Sigmoid colon (tissue), 7 donors: ENCODE data around the gene MCF2L. TPM values are rescaled to one million over a fixed set of nuclear protein-coding genes. Genes with fewer than 3 reads are reported as not detected.

Experiments used
- DNase-seq: peaks from one replicate; pipeline ENCODE4 v3.0.0-alpha.2; 2019
- H3K27ac ChIP-seq, 4 donors: fragments of 200-600 bp; sonication (generic); one replicate each; pipeline ENCODE4 v1.5.1; 2016 to 2019; ENCODE audit warnings: mild to moderate bottlenecking in 1 of 4
- H3K27me3 ChIP-seq, 3 donors: fragments of 200-600 bp; sonication (generic); one replicate each; pipeline ENCODE4 v1.5.1; 2019; ENCODE audit warnings: mild to moderate bottlenecking in 1 of 3
- H3K36me3 ChIP-seq, 4 donors: fragments of 200-600 bp; sonication (generic); one replicate each; pipeline ENCODE4 v1.5.1; 2016 to 2019
- H3K4me1 ChIP-seq, 4 donors: fragments of 200-600 bp; sonication (generic); one replicate each; pipeline ENCODE4 v1.5.1; 2017 to 2019
- H3K4me3 ChIP-seq, 4 donors: fragments of 200-600 bp; sonication (generic); one replicate each; pipeline ENCODE4 v1.5.1; 2017 to 2019; ENCODE audit warnings: mild to moderate bottlenecking in 2 of 4, moderate library complexity in 1 of 4
- H3K9me3 ChIP-seq, 4 donors: fragments of 200-600 bp in 3 of 4; sonication (generic) in 3 of 4; one replicate each; pipeline versions ENCODE4 v1.5.1 to v1.6.1; 2013 to 2019
- CTCF ChIP-seq, 4 experiments: fragments of 450-650 bp in 3 of 4; fragments of 200-600 bp in 1 of 4; IDR thresholded peaks; one replicate each; pipeline ENCODE4 v1.5.1; 2016 to 2019; ENCODE audit warnings: antibody characterized with exemption in 4 of 4, mild to moderate bottlenecking in 3 of 4, moderate library complexity in 2 of 4
- EP300 ChIP-seq, 4 donors: sonication (generic); formaldehyde crosslinking; IDR thresholded peaks; one replicate each; pipeline ENCODE4 v1.6.1; 2017; ENCODE audit warnings: antibody characterized with exemption in 4 of 4
- POLR2A ChIP-seq, 2 donors: fragments of 450-650 bp; IDR thresholded peaks; one replicate each; pipeline ENCODE4 v1.6.1; 2016; ENCODE audit warnings: antibody characterized with exemption in 2 of 2, mild to moderate bottlenecking in 2 of 2, moderate library complexity in 2 of 2
- POLR2AphosphoS5 ChIP-seq, 4 donors: sonication (generic); formaldehyde crosslinking; IDR thresholded peaks; one replicate each; pipeline ENCODE4 v1.6.1; 2017; ENCODE audit warnings: antibody characterized with exemption in 4 of 4
- WGBS, 2 donors: extraction: QIAGEN DNeasy Blood & Tissue Kit; methylation state at CpG; one replicate each; pipeline ENCODE4 v1.1.7; 2013; 5-methylcytosine and 5-hydroxymethylcytosine counted together
- intact Hi-C: fragments of 100-400 bp; cut with DNase I; formaldehyde crosslinking; loops from one replicate; pipeline ENCODE4 v1.15.1; 2023
- polyA plus RNA-seq, 3 donors: library from polyadenylated mRNA; stranded (reverse); fragments of 200-250 nt; gene quantifications; one replicate each; pipeline ENCODE4 v1.2.3, GENCODE V29; 2013
- total RNA-seq, 4 donors: library from RNA; depleted of rRNA; stranded (reverse); fragments of >200 nt; gene quantifications; one replicate each; pipeline ENCODE4 v1.1.0, GENCODE V29; 2016
- donor health status: healthy with polysubstance abuse.
- donor health status: Bipolar disorder and iron deficiency.
- donor health status: healthy.

Gene MCF2L
- total and polyA plus RNA-seq, 7 donors: 7.5 to 59.9 (median 20.2) TPM

- 87 to 89% methylated on average over 5 of the region's 5 CpGs for WGBS, 2 donors
- intact Hi-C loops: no loop called here
- peaks cover 0 to 40% (median 16%) of the 10 kb centered on the region in 3 donors for H3K27me3 ChIP-seq
Observed at GRCh38 chr13:112926993-112927392, 42.0 kb upstream of the MCF2L start.

GRCh38 chr13:112928020-112928971 is 40.7 kb upstream of the MCF2L start:
- H3K27ac ChIP-seq: no peak overlapping the region
- H3K4me1 ChIP-seq: peaks cover 0 to 18% (median 5%) of the 10 kb centered on the region in 4 donors
- H3K4me3 ChIP-seq: no peak overlapping the region
- H3K9me3 ChIP-seq: no peaks in the 10 kb centered on the region
- TF ChIP-seq EP300 (IDR thresholded peaks at IDR 0.05): no peak
- TF ChIP-seq POLR2A (IDR thresholded peaks at IDR 0.05): no peak
- TF ChIP-seq CTCF (IDR thresholded peaks at IDR 0.05): no peak
- no peak for TF ChIP-seq POLR2AphosphoS5 (IDR thresholded peaks at IDR 0.05)
- no peaks in the 10 kb centered on the region for H3K36me3 ChIP-seq
- peaks cover 0 to 40% (median 19%) of the 10 kb centered on the region in 3 donors for H3K27me3 ChIP-seq
- WGBS, 2 donors: 52 to 72% methylated on average over 21 of the region's 21 CpGs
- intact Hi-C loops: no loop called here
- no peak for DNase-seq

More at GRCh38 chr13:112926993-112927392, 42.0 kb upstream of the MCF2L start:
- H3K4me3 ChIP-seq: no peak overlapping the region
- no peaks in the 10 kb centered on the region for H3K36me3 ChIP-seq
- peaks cover 0 to 18% (median 5%) of the 10 kb centered on the region in 4 donors for H3K4me1 ChIP-seq
- no peaks in the 10 kb centered on the region for H3K9me3 ChIP-seq
- TF ChIP-seq POLR2AphosphoS5 (IDR thresholded peaks at IDR 0.05) (no peak), CTCF (IDR thresholded peaks at IDR 0.05) (no peak), POLR2A (IDR thresholded peaks at IDR 0.05) (no peak), EP300 (IDR thresholded peaks at IDR 0.05) (no peak)
- H3K27ac ChIP-seq: no peak overlapping the region
- no peak for DNase-seq

- no peak for TF ChIP-seq POLR2A (IDR thresholded peaks at IDR 0.05)
- TF ChIP-seq CTCF (IDR thresholded peaks at IDR 0.05): no peak
- no peak for TF ChIP-seq EP300 (IDR thresholded peaks at IDR 0.05)
- Histone ChIP-seq H3K9me3 (no peaks in the 10 kb centered on the region), H3K4me3 (no peak overlapping the region), H3K36me3 (no peaks in the 10 kb centered on the region), H3K27me3 (peaks cover 0 to 36% (median 26%) of the 10 kb centered on the region in 3 donors), H3K27ac (no peak overlapping the region), H3K4me1 (peaks cover 0 to 18% (median 5%) of the 10 kb centered on the region in 4 donors)
- intact Hi-C loops: no loop called here
- WGBS, 2 donors: 12 to 14% methylated on average over 21 of the region's 21 CpGs
- no peak for DNase-seq
Observed at GRCh38 chr13:112928972-112929782, 39.8 kb upstream of the MCF2L start.

- intact Hi-C loops: no loop called here
- Histone ChIP-seq H3K4me3 (no peak overlapping the region), H3K27ac (no peak overlapping the region), H3K36me3 (no peaks in the 10 kb centered on the region), H3K9me3 (no peaks in the 10 kb centered on the region), H3K27me3 (peaks cover 0 to 36% (median 26%) of the 10 kb centered on the region in 3 donors), H3K4me1 (peaks cover 0 to 18% (median 5%) of the 10 kb centered on the region in 4 donors)
- DNase-seq: no peak
- 36 to 41% methylated on average over 8 of the region's 8 CpGs for WGBS, 2 donors
- TF ChIP-seq POLR2A (IDR thresholded peaks at IDR 0.05) (no peak), CTCF (IDR thresholded peaks at IDR 0.05) (no peak), POLR2AphosphoS5 (IDR thresholded peaks at IDR 0.05) (no peak), EP300 (IDR thresholded peaks at IDR 0.05) (no peak)
Observed at GRCh38 chr13:112929783-112930055, 39.3 kb upstream of the MCF2L start.
